ENCODE measurements around the gene MTF1.
A peak's percentile ranks its signal among the peaks of the same experiment; 100 is the strongest.

DNA sequence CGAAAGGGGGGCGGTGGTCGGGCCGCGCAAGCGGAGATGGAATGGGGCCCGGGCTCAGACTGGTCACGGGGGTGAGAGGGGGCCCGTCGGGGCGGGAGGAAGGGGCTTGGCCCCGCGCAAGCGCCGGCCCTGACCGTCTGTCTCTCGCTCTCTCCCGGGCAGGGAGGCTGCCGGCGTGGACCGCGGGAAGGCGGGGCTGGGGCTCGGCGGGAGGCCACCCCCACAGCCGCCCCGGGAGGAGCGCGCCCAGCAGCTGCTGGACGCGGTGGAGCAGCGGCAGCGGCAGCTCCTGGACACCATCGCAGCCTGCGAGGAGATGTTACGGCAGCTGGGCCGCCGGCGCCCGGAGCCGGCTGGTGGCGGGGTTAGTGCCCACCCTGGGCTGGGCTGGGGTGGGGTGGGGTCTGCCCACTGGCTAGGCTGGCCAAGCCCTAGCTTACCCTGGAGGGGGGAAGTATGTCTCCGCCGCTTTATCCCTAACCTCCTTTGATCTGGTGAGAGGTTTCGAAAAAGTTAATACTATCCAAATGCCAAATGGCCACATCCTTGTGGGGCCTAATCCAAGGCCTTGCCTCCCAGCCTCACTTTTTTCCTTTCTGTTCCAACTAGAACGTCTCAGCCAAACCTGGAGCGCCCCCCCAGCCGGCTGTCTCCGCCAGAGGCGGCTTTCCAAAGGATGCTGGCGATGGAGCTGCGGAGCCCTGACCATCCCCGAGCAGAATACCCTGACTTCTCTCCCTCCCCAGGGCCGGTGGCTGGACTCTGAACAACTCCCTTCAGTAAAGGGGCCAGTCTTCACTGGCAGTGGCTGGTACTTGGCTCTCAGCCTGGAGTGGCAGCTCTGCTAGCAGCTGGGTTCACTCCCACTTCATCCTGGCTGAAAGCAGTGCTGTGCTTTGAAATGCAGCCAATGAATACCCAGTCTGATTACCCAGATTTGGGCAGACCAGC is 50.7 kb downstream of the MTF1 start:
- TF ChIP-seq, protein P1, sequence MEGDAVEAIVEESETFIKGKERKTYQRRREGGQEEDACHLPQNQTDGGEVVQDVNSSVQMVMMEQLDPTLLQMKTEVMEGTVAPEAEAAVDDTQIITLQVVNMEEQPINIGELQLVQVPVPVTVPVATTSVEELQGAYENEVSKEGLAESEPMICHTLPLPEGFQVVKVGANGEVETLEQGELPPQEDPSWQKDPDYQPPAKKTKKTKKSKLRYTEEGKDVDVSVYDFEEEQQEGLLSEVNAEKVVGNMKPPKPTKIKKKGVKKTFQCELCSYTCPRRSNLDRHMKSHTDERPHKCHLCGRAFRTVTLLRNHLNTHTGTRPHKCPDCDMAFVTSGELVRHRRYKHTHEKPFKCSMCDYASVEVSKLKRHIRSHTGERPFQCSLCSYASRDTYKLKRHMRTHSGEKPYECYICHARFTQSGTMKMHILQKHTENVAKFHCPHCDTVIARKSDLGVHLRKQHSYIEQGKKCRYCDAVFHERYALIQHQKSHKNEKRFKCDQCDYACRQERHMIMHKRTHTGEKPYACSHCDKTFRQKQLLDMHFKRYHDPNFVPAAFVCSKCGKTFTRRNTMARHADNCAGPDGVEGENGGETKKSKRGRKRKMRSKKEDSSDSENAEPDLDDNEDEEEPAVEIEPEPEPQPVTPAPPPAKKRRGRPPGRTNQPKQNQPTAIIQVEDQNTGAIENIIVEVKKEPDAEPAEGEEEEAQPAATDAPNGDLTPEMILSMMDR (IDR thresholded peaks at IDR 0.05) = no peak
- peak in 1 of 4 donors; percentile 16 for TF ChIP-seq POLR2A (IDR thresholded peaks at IDR 0.05)
